Testis (tissue), 2 donors: ENCODE data around the gene KHNYN.

Experiments used
- CTCF ChIP-seq, 3 experiments: fragments of 450-650 bp in 2 of 3; fragments of 200-600 bp in 1 of 3; sonication (generic) in 1 of 3; IDR thresholded peaks; one replicate each; pipeline ENCODE4 v1.5.1; 2016 to 2019; ENCODE audit warnings: antibody characterized with exemption in 3 of 3, mild to moderate bottlenecking in 2 of 3, moderate library complexity in 1 of 3
- POLR2A ChIP-seq: fragments of 450-650 bp; IDR thresholded peaks from one replicate; pipeline ENCODE4 v1.6.1; 2017; ENCODE audit warnings: antibody characterized with exemption, mild to moderate bottlenecking, moderate library complexity

GRCh38 chr14:24428628-24429394, 943 bp upstream of the KHNYN start:
- TF ChIP-seq POLR2A (no peak), CTCF (IDR thresholded peaks at IDR 0.05) (no peak)
